Activated CD4-positive, alpha-beta T cell treated with anti-CD3 and anti-CD28 coated beads, Interleukin-2, Interleukin-6, amounts not matched to agents 100 ng/mL and 50 ng/mL, durations not matched to agents 16 hours and 8 hours (primary cell): Measurements from ENCODE around the gene SLC5A10.

Source experiments
- DNase-seq: peaks from one replicate; pipeline ENCODE4 v3.0.0-alpha.2; 2020

The SLC5A10 gene

DNA sequence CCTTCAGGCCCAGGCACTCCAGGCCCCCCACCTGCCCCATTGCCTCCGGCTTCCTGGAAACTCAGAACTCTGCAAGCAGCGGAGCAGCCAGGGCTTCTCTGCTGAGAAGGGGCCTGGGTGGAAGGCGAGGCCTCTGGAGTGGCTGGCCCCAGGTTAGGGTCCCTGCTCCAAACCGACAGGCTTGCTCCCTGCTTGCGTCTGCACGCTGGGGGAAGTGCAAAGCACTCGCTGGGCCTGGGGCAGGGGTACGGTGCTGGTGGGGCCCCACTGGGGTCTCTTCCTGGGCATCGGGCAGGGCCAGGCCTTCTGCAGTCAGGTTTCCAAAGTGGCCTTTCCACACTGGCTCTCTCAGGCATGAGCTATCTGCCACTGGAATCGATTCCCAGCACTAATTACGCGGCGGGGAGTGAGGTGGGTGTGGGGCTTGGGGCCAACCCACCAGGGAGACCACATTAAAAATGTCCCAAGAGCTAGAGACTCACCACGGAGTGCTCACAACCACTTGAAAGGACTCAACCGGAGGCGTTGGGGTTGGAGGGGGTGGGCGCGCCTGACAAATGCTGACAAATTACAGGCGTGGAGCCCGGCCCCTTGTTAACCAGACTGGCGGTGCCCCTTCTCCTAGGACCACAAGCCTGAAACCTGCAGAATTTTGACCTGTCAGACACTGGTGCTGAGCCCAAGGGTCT is 34.7 kb downstream of the SLC5A10 start:
- no peak for DNase-seq

DNA sequence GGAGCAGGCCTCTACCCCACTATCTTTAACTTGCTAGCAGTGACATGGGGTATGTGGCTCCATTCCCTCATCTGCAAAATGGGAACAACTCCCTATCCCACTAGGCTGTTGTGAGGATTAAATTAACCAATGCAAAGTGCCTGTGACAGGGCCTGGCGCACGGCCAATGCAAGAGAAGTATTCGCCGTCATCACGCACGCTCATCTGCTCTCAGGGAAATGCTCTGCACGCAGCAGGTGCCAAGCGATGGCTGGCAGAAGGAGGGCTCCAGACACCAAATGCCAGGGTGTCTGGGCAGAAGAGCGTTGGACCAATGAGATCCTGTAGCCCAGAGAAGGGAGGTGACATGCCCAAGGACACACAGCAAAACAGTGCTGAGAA is 35.3 kb downstream of the SLC5A10 start:
- no peak for DNase-seq

- no peak for DNase-seq
Observed at GRCh38 chr17:18987862-18988545, 36.0 kb downstream of the SLC5A10 start.

- no peak for DNase-seq
Observed at GRCh38 chr17:18988546-18989173, 36.7 kb downstream of the SLC5A10 start.

DNA sequence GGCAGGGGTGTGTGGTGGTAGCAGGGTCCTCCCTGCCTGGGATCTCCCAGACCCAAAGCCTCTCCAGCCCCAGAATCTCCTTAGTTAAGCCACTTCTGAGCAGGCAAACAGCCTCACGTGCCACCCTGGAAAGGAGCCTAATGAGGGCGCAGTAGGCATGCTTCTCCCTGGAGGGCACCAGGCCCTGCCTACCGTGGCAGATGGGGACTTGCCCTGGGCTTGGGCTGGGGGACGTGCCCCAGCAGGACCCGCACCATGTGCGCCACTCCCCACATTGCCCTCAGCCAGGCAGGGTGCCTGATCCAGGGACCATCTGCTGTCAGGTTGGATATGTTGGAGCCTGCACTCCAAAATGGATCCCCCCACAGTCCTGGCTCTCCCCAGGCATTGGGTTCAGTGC is 38.4 kb downstream of the SLC5A10 start:
- no peak for DNase-seq

GRCh38 chr17:18991531-18992315 is 39.8 kb downstream of the SLC5A10 start:
- no peak for DNase-seq

DNA sequence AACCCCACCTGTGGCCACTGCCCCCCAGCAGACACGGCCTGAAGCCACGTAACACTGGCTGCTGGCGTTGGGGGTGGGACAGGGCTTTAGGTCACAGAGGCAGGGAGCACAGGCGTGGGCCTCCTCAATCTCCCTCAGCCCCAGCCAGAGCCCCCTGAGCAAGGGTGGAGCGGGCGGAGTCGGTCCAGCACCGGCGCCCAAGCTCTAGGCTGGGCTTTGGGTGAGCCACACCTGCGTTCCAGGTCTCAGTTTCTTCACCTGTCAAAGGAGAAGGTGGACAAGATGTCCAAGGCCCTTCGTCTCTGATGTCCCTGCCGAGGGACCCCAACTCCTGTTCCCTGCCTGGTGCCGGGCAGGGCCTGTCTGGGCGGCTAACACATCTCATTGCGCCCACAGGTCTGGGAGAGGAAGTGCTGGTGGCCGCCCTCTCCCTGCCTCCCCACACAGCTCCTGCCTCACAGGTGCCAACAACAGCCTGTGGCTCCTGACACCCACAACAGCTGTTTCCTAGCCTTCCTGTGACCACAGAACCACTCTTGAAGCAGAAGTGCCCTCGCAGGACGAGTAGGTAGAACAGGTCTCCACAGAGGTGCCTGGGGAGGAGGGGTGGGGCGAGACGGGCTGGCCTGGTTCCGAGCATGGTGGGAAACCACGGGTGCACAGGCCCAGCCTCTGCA is 40.6 kb downstream of the SLC5A10 start:
- peak; percentile 39 for DNase-seq

DNA sequence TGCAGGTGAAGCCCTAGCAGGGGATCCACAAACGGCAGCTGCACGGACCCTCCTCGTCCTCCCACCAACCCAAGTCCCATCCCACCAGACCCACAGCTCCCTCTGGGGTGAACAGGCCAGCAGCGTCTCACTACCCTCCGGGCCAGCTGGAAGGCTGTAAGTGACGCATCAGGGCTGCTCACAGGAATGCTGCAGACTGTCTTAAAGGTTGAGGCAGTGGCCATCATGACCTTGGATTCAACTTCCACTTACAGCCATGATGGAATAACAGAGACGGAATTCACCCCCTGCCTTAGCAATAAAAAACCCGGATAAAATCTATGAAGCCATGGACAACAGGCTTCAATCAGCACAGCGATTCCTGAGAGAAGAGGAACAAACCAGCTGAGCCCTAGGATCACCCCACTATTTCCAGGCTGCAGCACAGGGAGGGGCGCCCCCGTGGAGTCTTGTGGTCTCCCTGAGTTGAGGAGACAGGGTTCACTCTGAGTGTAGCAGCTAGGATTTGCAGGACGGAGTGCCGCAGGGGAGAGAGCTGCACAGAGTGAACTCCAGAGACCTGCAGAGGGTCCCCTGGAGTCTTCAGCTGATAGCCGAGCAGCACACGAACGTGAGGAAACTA is 42.1 kb downstream of the SLC5A10 start:
- no peak for DNase-seq

DNA sequence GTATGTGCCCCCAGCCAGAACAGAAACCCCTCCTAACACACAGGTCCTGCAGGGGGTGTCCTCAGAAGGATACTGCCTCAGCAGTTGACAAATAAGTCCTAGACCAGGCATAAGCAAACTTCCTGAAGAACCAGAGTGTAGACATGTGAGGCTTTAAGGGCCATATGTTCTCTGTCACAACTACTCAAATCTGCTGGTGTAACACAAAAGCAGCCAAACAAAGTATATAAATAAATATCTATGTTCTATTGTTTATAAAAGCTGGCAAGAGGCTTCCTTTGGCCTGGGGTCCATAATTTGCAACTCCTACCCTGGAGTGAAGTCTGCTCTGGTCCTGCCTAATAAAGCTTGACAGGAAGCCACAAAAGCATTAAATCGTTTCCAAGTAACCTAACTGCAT is 42.7 kb downstream of the SLC5A10 start:
- no peak for DNase-seq

GRCh38 chr17:18995220-18995619 is 43.3 kb downstream of the SLC5A10 start:
- no peak for DNase-seq

- DNase-seq, result no peak
Observed at GRCh38 chr17:18996458-18996857, 44.5 kb downstream of the SLC5A10 start.

DNA sequence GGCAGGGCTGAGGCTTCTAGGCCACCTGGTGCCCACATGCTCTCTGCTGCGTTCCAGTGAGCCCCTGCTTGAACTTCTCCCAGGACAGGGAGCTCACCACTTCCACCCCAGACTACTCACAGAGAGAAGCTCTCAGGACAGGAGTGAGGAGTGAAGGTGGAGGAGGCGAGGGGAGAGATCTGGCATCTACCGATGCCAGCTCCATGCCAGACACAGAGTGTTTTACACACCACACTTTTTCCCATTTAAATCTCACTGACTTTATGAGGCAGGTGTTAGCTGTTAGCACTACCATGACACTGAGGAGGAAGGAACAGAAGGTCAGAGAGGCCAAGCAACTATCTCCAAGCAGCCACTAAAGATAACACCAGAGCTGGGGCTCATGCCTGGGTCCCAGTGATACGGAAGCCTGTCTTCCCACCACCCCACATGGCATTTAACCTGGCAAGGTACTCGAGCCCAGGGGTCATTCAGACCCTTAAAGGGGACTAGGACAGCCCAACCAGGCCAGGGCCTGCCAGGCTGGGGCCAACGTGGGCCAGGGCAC is 45.8 kb downstream of the SLC5A10 start:
- no peak for DNase-seq

GRCh38 chr17:18999394-18999793 is 47.4 kb downstream of the SLC5A10 start:
- no peak for DNase-seq

GRCh38 chr17:18999911-19000310 is 47.9 kb downstream of the SLC5A10 start:
- DNase-seq, result no peak

DNA sequence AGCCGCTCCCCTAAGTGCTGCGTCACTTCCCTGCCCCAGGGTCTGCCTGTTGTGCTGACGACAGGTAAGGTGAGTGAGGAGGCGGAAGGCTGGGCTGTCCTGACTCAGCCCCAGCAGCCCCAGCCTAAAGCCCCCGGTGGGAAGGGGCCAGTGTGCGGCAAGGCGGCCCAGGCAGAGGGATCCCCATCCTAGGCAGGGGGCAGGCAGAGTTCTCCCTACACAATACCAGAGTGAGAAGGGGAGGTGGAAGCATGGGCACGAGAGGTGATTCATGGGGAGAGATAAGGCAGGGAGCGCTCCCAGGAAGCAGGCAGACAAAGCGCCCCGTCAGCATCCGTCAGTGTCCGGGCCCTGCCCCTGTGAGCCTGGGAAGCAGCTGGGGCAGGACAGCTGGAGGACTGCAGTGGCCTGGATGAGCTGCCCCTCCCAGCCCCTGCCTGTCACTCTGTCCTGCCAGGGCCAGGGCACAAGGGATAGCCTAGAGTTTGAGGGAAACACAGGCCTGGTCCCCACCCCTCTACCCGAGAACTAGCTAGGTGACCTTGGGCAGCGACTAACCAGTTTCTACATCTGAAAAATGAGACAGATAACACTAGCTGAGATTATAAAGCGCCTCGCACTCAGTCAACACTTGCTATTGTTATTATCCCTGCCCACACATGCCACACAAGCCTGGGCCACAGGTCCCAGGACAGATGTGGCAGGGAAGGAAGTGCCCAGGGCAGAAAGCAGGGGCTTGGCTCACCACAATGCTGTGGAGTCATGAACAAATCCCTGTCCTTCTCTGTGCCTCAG is 48.8 kb downstream of the SLC5A10 start:
- no peak for DNase-seq

DNA sequence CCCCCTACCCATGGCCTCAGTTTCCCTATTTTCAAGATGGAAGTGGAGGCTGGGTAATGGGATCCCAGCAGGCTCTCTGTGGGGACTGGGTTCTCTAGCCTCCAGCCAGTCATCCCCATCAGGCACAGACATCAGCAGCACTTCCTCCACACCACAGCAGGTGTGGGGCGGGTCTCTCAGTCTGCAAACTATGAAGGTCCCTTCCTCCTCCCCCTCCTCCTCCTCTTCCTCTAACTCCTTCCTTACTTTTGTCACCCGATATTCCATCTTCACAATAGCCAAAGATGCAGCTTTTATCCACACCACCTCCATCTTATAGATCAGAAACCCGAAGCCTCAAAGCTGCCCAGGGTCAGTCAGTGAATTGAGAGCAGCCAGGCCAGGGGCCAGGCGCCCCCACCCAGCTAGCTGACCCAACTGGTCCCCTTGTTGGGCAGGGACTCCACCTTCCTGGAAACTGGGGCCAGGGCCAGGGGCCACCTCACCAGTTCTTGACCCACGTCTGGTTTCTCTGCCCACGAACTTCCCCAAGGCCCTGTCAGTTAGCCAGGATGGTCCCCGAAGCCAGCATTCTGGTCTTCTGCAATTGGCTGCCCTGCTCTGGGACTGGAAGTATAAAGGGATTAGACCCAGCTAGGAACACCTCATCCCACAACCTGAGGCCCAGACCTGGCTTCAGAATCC is 50.1 kb downstream of the SLC5A10 start:
- DNase-seq, result no peak

GRCh38 chr17:19002805-19003542 is 51.0 kb downstream of the SLC5A10 start:
- DNase-seq, result no peak

- peak; percentile 45 for DNase-seq
Observed at GRCh38 chr17:19003543-19004420, 51.8 kb downstream of the SLC5A10 start.
